IMR-90 (cell line): Measurements from ENCODE around the gene PLA2G4E.

Experiments used
- CEBPB ChIP-seq: IDR thresholded peaks from 2 replicates; pipeline ENCODE4 v1.6.1; 2012; ENCODE audit warnings: low read depth, low read length, improper control_type of control experiment
- FOS ChIP-seq: fragments of 150-350 bp; IDR thresholded peaks from 2 replicates; pipeline ENCODE4 v1.6.1; 2016; ENCODE audit warnings: low read depth, low read length
- MAFK ChIP-seq: IDR thresholded peaks from 2 replicates; pipeline ENCODE4 v1.6.1; 2012; ENCODE audit warnings: low read depth, low read length, improper control_type of control experiment
- MAZ ChIP-seq: IDR thresholded peaks from 2 replicates; pipeline ENCODE4 v1.6.1; 2012; ENCODE audit warnings: low read depth, mild to moderate bottlenecking, low read length, improper control_type of control experiment, moderate library complexity, borderline replicate concordance
- POLR2A ChIP-seq: IDR thresholded peaks from 2 replicates; pipeline ENCODE4 v1.6.1; 2012; ENCODE audit warnings: mild to moderate bottlenecking, low read depth, low read length
- RAD21 ChIP-seq: IDR thresholded peaks from 2 replicates; pipeline ENCODE4 v1.6.1; 2012; ENCODE audit warnings: low read length, improper control_type of control experiment
- RCOR1 ChIP-seq: IDR thresholded peaks from 2 replicates; pipeline ENCODE4 v1.6.1; 2012; ENCODE audit warnings: mild to moderate bottlenecking, low read length, improper control_type of control experiment; ENCODE audit not compliant: insufficient replicate concordance
- RFX5 ChIP-seq: IDR thresholded peaks from 2 replicates; pipeline ENCODE4 v1.8.0; 2012; ENCODE audit warnings: low read depth, mild to moderate bottlenecking, low read length, moderate library complexity
- SMC3 ChIP-seq: fragments of 150-350 bp; IDR thresholded peaks from 2 replicates; pipeline ENCODE4 v1.6.1; 2016; ENCODE audit warnings: low read depth, mild to moderate bottlenecking, antibody characterized with exemption, low read length, moderate library complexity
- USF2 ChIP-seq: fragments of 150-350 bp; IDR thresholded peaks from 2 replicates; pipeline ENCODE4 v1.6.1; 2017; ENCODE audit warnings: mild to moderate bottlenecking, antibody characterized with exemption, low read length, low read depth
- TF ChIP-seq, protein P1 (sequence below): conservative IDR thresholded peaks from 2 replicates; pipeline ENCODE4 v1.5.1; 2012; ENCODE audit warnings: mild to moderate bottlenecking, low read depth, low read length, improper control_type of control experiment

DNA sequence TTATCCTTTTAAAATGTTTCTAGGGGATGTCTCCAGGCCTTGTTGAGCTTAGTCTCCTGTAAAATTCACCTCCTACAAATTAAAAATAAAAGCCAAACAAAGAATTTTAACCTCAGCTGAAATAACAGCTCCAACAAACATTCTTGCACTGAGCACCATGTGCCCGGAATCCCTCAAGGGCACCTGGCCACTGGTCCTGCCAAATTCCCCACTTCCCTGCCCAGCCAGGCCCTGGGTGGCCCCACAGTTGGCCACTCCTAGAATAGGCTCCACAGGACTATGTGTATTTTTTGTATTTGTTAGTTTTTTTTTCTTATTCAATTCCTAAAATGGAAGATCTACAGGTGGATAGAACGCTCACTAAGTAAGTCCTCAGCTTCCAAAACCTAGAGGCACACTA lies 33.1 kb upstream of the PLA2G4E start:
- TF ChIP-seq USF2 (no peak), MAFK (no peak), SMC3 (no peak), MAZ (no peak), CEBPB (no peak), RAD21 (no peak), POLR2A (no peak), RCOR1 (no peak), FOS (no peak), RFX5 (no peak)
- TF ChIP-seq, protein P1, sequence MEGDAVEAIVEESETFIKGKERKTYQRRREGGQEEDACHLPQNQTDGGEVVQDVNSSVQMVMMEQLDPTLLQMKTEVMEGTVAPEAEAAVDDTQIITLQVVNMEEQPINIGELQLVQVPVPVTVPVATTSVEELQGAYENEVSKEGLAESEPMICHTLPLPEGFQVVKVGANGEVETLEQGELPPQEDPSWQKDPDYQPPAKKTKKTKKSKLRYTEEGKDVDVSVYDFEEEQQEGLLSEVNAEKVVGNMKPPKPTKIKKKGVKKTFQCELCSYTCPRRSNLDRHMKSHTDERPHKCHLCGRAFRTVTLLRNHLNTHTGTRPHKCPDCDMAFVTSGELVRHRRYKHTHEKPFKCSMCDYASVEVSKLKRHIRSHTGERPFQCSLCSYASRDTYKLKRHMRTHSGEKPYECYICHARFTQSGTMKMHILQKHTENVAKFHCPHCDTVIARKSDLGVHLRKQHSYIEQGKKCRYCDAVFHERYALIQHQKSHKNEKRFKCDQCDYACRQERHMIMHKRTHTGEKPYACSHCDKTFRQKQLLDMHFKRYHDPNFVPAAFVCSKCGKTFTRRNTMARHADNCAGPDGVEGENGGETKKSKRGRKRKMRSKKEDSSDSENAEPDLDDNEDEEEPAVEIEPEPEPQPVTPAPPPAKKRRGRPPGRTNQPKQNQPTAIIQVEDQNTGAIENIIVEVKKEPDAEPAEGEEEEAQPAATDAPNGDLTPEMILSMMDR, result no peak
